Renal cortex interstitium (tissue), 15 donors: ENCODE measurements around the gene TAOK2. TPM values are rescaled to one million over a fixed set of nuclear protein-coding genes. Genes with fewer than 3 reads are reported as not detected.
"Not testable (repeated sequence)": the region's sequence is repeated elsewhere in the genome, so short reads cannot be mapped to it uniquely, and the experiment has no call there.

Experiments used
- DNase-seq, 11 donors: peaks; one replicate each; pipeline ENCODE4 v3.0.0-alpha.2; 2013; ENCODE audit warnings: low read depth in 9 of 11, low spot score in 4 of 11; ENCODE audit errors: extremely low read depth in 1 of 11
- long read RNA-seq, 16 experiments: transcript quantifications; one replicate each; lab custom pipeline, GENCODE V29; 2026
- polyA plus RNA-seq, 3 donors: library from polyadenylated mRNA; unstranded; fragments of 120-200 nt; gene quantifications; one replicate each; pipeline ENCODE4 v1.2.1, GENCODE V29; 2013; ENCODE audit not compliant: insufficient read length in 3 of 3

The TAOK2 gene
- 10 to 100 TPM; 38.0 to 54.0 (median 52.6) TPM for polyA plus RNA-seq
- long read RNA-seq, donor 1, partial matches to known transcripts, result 11 of 13 reads
- long read RNA-seq, donor 1, other reads (novel, unspliced or antisense), result 0 of 13 reads
- long read RNA-seq, donor 2, full-length matches to known transcripts, result 5 of 19 reads
- long read RNA-seq, donor 2, partial matches to known transcripts, result 14 of 19 reads
- long read RNA-seq, donor 2, other reads (novel, unspliced or antisense), result 0 of 19 reads
- long read RNA-seq, donor 3, full-length matches to known transcripts, result 2 of 2 reads
- long read RNA-seq, donor 3, partial matches to known transcripts, result 0 of 2 reads
- long read RNA-seq, donor 3, other reads (novel, unspliced or antisense), result 0 of 2 reads
- long read RNA-seq, donor 4, full-length matches to known transcripts, result 4 of 10 reads
- long read RNA-seq, donor 4, partial matches to known transcripts, result 6 of 10 reads
- long read RNA-seq, donor 4, other reads (novel, unspliced or antisense), result 0 of 10 reads
- long read RNA-seq, donor 5, result 0 reads
- long read RNA-seq, donor 6, full-length matches to known transcripts, result 5 of 14 reads
- long read RNA-seq, donor 6, partial matches to known transcripts, result 9 of 14 reads
- long read RNA-seq, donor 6, other reads (novel, unspliced or antisense), result 0 of 14 reads
- long read RNA-seq, donor 7, full-length matches to known transcripts, result 3 of 36 reads
- long read RNA-seq, donor 7, partial matches to known transcripts, result 33 of 36 reads
- long read RNA-seq, donor 7, other reads (novel, unspliced or antisense), result 0 of 36 reads
- long read RNA-seq, donor 8, result 0 reads
- long read RNA-seq, donor 9, partial matches to known transcripts, result 7 of 8 reads
- long read RNA-seq, donor 9, other reads (novel, unspliced or antisense), result 0 of 8 reads
- long read RNA-seq, donor 10, partial matches to known transcripts, result 5 of 6 reads
- long read RNA-seq, donor 10, other reads (novel, unspliced or antisense), result 0 of 6 reads
- long read RNA-seq, donor 11, partial matches to known transcripts, result 7 of 9 reads
- long read RNA-seq, donor 11, other reads (novel, unspliced or antisense), result 0 of 9 reads
- long read RNA-seq, donor 12, partial matches to known transcripts, result 0 of 1 reads
- long read RNA-seq, donor 12, other reads (novel, unspliced or antisense), result 0 of 1 reads
- long read RNA-seq, donor 13, result 0 reads
- long read RNA-seq, donor 14, full-length matches to known transcripts, result 1 of 1 reads
- long read RNA-seq, donor 14, partial matches to known transcripts, result 0 of 1 reads
- long read RNA-seq, donor 14, other reads (novel, unspliced or antisense), result 0 of 1 reads
- long read RNA-seq, donor 15, partial matches to known transcripts, result 14 of 16 reads
- long read RNA-seq, donor 15, other reads (novel, unspliced or antisense), result 0 of 16 reads
- long read RNA-seq, donor 16, full-length matches to known transcripts, result 10 of 39 reads
- long read RNA-seq, donor 16, partial matches to known transcripts, result 29 of 39 reads
- long read RNA-seq, donor 16, other reads (novel, unspliced or antisense), result 0 of 39 reads

GRCh38 chr16:29973384-29974246 is at the start of gene TAOK2:
Gene TAOK2 (plus strand): TSS chr16:29973868. CDS start chr16:29977773, 3,905 bp downstream.
- DNase-seq, result peak; percentile 93 to 99 (median 98)

- no peak for DNase-seq
Observed at GRCh38 chr16:29925105-29925756, 48.4 kb upstream of the TAOK2 start.

- DNase-seq, result peak; percentile 57 to 88 (median 85)
Observed at GRCh38 chr16:29925781-29926710, 47.6 kb upstream of the TAOK2 start, which contains the start of gene KCTD13. Gene KCTD13 (minus strand): TSS chr16:29926226. CDS start chr16:29926033, 193 bp downstream.

GRCh38 chr16:29926711-29927052 is 47.0 kb upstream of the TAOK2 start:
- DNase-seq, result peak in 1 of 11 donors; percentile 21

GRCh38 chr16:29927070-29927905 is 46.4 kb upstream of the TAOK2 start:
- DNase-seq, result no peak

- DNase-seq, result not testable (repeated sequence)
Observed at GRCh38 chr16:29931750-29932149, 41.9 kb upstream of the TAOK2 start.

- DNase-seq, result no peak
Observed at GRCh38 chr16:29940656-29941055, 33.0 kb upstream of the TAOK2 start.

GRCh38 chr16:29943846-29944799 is 29.5 kb upstream of the TAOK2 start:
- peak in 8 of 11 donors; percentile 64 to 90 (median 78) for DNase-seq

GRCh38 chr16:29947897-29948296 is 25.8 kb upstream of the TAOK2 start:
- no peak for DNase-seq

- no peak for DNase-seq
Observed at GRCh38 chr16:29950806-29951461, 22.7 kb upstream of the TAOK2 start.

GRCh38 chr16:29951625-29952365 is 21.9 kb upstream of the TAOK2 start:
- no peak for DNase-seq

GRCh38 chr16:29958756-29959155 is 14.9 kb upstream of the TAOK2 start:
- DNase-seq, result no peak

- no peak for DNase-seq
Observed at GRCh38 chr16:29959293-29959692, 14.4 kb upstream of the TAOK2 start.
